K562 (cell line): Measurements from ENCODE around the gene CAAP1.

Experiments
- BRCA1 ChIP-seq, 2 experiments: fragments of 450-650 bp in 1 of 2; sonication (generic) in 1 of 2; formaldehyde crosslinking in 1 of 2; IDR thresholded peaks; 2 replicates each; pipeline versions ENCODE4 v1.5.0 to v1.6.1; 2017 to 2020; ENCODE audit warnings: mild to moderate bottlenecking in 1 of 2, missing genetic modification reagents in 1 of 2
- IRF2 ChIP-seq: sonication (generic); formaldehyde crosslinking; IDR thresholded peaks from 2 replicates; pipeline ENCODE4 v1.8.1; 2022; ENCODE audit warnings: mild to moderate bottlenecking, missing genetic modification reagents
- MXI1 ChIP-seq: IDR thresholded peaks from 2 replicates; pipeline ENCODE4 v1.6.1; 2011; ENCODE audit warnings: low read depth, mild to moderate bottlenecking, improper control_type of control experiment, low read length
- TAF1 ChIP-seq: IDR thresholded peaks from 2 replicates; pipeline ENCODE4 v1.6.1; 2011; ENCODE audit warnings: mild to moderate bottlenecking, low read length, moderate library complexity; ENCODE audit not compliant: insufficient read depth, control insufficient read depth, severe bottlenecking; ENCODE audit errors: extremely low read depth
- TF ChIP-seq, protein P1 (sequence below): sonication (generic); formaldehyde crosslinking; IDR thresholded peaks from 2 replicates; pipeline ENCODE4 v1.9.0; 2022; ENCODE audit warnings: mild to moderate bottlenecking, missing genetic modification reagents
- TF ChIP-seq, protein P2 (sequence below): sonication (generic); formaldehyde crosslinking; IDR thresholded peaks from 2 replicates; pipeline ENCODE4 v1.8.0; 2023; ENCODE audit warnings: mild to moderate bottlenecking, missing genetic modification reagents

DNA sequence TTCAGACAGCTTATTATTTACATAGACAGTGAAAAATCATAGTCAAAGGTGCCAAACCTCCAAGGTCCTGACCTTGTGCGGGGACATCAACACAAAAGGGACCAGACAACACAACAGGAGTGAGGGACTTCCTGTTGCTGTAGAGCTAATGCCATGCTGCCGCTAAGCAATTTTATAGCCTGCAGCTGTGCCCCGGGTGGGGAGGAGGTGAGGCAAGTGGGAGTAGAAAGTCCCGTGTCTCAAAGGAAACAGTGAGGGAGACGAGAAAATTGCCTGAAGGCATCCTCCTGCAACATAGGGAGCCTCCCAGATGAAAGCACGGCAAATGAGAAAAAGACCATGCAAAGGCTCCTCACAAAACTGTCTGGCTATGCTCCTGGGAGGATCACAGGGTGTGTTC lies 58.8 kb downstream of the CAAP1 start:
- TF ChIP-seq IRF2 (CRISPR knock-in tag) (no peak), MXI1 (no peak), BRCA1 (IDR thresholded peaks at IDR 0.05) (no peak), BRCA1 (CRISPR knock-in tag; IDR thresholded peaks at IDR 0.05) (no peak), TAF1 (no peak)
- TF ChIP-seq, protein P1, sequence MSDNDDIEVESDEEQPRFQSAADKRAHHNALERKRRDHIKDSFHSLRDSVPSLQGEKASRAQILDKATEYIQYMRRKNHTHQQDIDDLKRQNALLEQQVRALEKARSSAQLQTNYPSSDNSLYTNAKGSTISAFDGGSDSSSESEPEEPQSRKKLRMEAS (CRISPR knock-in tag): no peak
- TF ChIP-seq, protein P2, sequence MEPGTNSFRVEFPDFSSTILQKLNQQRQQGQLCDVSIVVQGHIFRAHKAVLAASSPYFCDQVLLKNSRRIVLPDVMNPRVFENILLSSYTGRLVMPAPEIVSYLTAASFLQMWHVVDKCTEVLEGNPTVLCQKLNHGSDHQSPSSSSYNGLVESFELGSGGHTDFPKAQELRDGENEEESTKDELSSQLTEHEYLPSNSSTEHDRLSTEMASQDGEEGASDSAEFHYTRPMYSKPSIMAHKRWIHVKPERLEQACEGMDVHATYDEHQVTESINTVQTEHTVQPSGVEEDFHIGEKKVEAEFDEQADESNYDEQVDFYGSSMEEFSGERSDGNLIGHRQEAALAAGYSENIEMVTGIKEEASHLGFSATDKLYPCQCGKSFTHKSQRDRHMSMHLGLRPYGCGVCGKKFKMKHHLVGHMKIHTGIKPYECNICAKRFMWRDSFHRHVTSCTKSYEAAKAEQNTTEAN: no peak
